GM12878 (cell line): ENCODE results near the gene NR1I3.

Experiments
- CEBPB ChIP-seq, 2 experiments: fragments of 150-350 bp in 1 of 2; IDR thresholded peaks; 2 replicates each; pipeline ENCODE4 v1.6.1; 2012 to 2014; ENCODE audit warnings: low read depth in 2 of 2, low read length in 2 of 2, borderline replicate concordance in 1 of 2, inconsistent platforms in 1 of 2
- ESRRA ChIP-seq: IDR thresholded peaks from 2 replicates; pipeline ENCODE4 v1.6.1; 2012; ENCODE audit warnings: mild to moderate bottlenecking, low read length, improper control_type of control experiment
- EZH2 ChIP-seq: IDR thresholded peaks from 2 replicates; pipeline ENCODE4 v1.6.1; 2012; ENCODE audit warnings: low read depth, mild to moderate bottlenecking, control low read depth, inconsistent platforms, low read length, borderline replicate concordance; ENCODE audit not compliant: control insufficient read depth
- GABPA ChIP-seq: IDR thresholded peaks from 2 replicates; pipeline ENCODE4 v1.6.1; 2014; ENCODE audit warnings: antibody characterized with exemption, low read depth, mild to moderate bottlenecking, inconsistent platforms
- JUND ChIP-seq: IDR thresholded peaks from 2 replicates; pipeline ENCODE4 v1.6.1; 2012; ENCODE audit warnings: low read depth, mild to moderate bottlenecking, low read length, improper control_type of control experiment, moderate library complexity
- POLR2AphosphoS5 ChIP-seq: IDR thresholded peaks from 2 replicates; pipeline ENCODE4 v1.6.1; 2011; ENCODE audit warnings: mild to moderate bottlenecking, low read length, inconsistent platforms
- RFX5 ChIP-seq: IDR thresholded peaks from 2 replicates; pipeline ENCODE4 v1.6.1; 2011; ENCODE audit warnings: low read depth, low read length, improper control_type of control experiment
- TBL1XR1 ChIP-seq: IDR thresholded peaks from 2 replicates; pipeline ENCODE4 v1.6.1; 2012; ENCODE audit warnings: low read depth, low read length, improper control_type of control experiment
- TF ChIP-seq, protein P1 (sequence below), 3 experiments: IDR thresholded peaks in 2 of 3; conservative IDR thresholded peaks in 1 of 3; 2 replicates each; pipeline ENCODE4 v1.5.1; 2011; ENCODE audit warnings: low read depth in 3 of 3, low read length in 3 of 3, mild to moderate bottlenecking in 3 of 3, control low read depth in 2 of 3, moderate library complexity in 2 of 3, inconsistent platforms in 1 of 3, mixed read lengths in 1 of 3; ENCODE audit not compliant: control insufficient read depth in 2 of 3, insufficient read depth in 1 of 3; ENCODE audit errors: extremely low read depth in 1 of 3
- TF ChIP-seq, protein P2 (sequence below): fragments of 450-650 bp; IDR thresholded peaks from 2 replicates; pipeline ENCODE4 v1.6.1; 2017; ENCODE audit warnings: low read depth, mild to moderate bottlenecking, moderate library complexity
- TF ChIP-seq, protein P3 (sequence below): fragments of 150-350 bp; IDR thresholded peaks from 2 replicates; pipeline ENCODE4 v1.6.1; 2014; ENCODE audit warnings: mild to moderate bottlenecking, low read depth, low read length

DNA sequence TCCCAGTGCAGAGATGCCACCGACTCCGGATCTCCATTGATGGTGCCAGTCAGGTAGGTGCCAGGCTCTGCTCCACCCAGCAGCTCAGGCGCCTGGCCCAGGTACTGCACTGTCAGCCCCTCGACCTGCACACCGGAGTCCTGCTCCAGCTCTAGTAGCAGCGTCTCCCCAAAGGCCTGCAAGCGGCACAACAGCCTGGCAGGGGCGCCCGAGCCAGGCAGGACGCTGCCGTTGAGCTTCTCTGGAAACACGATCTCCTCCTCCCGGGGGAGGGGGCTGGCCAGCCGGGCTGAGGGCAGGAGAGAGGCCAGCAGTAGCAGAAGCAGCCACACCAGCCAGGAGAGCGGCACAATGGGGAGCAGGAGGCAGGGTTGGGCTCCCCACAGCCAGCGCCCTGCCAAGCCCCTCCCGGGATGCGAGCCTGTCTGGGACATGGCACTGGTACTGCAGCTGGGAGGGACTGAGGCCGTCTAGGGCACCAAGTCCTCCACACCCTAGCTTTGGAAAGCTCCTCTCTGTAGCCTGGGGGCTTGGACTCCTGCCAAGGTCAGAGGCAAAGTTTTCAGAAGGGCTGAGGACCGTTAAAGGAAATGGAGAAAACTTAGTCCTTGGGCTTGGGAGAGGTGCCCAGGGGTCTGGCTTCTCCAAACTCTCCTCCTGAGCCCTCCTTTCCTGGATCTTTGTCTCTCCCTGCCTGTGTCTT lies 39.7 kb downstream of the NR1I3 start:
- no peak for TF ChIP-seq ESRRA
- TF ChIP-seq CEBPB (IDR thresholded peaks at IDR 0.05; ENCODE audit: borderline replicate concordance in 1 of 2, low read depth in 2 of 2, low read length in 2 of 2) = no peak
- no peak for TF ChIP-seq TBL1XR1
- TF ChIP-seq POLR2AphosphoS5 = no peak
- TF ChIP-seq, protein P1, sequence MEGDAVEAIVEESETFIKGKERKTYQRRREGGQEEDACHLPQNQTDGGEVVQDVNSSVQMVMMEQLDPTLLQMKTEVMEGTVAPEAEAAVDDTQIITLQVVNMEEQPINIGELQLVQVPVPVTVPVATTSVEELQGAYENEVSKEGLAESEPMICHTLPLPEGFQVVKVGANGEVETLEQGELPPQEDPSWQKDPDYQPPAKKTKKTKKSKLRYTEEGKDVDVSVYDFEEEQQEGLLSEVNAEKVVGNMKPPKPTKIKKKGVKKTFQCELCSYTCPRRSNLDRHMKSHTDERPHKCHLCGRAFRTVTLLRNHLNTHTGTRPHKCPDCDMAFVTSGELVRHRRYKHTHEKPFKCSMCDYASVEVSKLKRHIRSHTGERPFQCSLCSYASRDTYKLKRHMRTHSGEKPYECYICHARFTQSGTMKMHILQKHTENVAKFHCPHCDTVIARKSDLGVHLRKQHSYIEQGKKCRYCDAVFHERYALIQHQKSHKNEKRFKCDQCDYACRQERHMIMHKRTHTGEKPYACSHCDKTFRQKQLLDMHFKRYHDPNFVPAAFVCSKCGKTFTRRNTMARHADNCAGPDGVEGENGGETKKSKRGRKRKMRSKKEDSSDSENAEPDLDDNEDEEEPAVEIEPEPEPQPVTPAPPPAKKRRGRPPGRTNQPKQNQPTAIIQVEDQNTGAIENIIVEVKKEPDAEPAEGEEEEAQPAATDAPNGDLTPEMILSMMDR (IDR thresholded peaks at IDR 0.05 in 2 of 3, conservative IDR thresholded peaks at IDR 0.05 in 1 of 3; ENCODE audit: control insufficient read depth in 2 of 3, extremely low read depth in 1 of 3, insufficient read depth in 1 of 3, low read depth in 3 of 3, low read length in 3 of 3) = no peak
- TF ChIP-seq JUND = no peak
- TF ChIP-seq, protein P2, sequence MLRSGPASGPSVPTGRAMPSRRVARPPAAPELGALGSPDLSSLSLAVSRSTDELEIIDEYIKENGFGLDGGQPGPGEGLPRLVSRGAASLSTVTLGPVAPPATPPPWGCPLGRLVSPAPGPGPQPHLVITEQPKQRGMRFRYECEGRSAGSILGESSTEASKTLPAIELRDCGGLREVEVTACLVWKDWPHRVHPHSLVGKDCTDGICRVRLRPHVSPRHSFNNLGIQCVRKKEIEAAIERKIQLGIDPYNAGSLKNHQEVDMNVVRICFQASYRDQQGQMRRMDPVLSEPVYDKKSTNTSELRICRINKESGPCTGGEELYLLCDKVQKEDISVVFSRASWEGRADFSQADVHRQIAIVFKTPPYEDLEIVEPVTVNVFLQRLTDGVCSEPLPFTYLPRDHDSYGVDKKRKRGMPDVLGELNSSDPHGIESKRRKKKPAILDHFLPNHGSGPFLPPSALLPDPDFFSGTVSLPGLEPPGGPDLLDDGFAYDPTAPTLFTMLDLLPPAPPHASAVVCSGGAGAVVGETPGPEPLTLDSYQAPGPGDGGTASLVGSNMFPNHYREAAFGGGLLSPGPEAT = no peak
- no peak for TF ChIP-seq GABPA
- no peak for TF ChIP-seq EZH2
- TF ChIP-seq, protein P3, sequence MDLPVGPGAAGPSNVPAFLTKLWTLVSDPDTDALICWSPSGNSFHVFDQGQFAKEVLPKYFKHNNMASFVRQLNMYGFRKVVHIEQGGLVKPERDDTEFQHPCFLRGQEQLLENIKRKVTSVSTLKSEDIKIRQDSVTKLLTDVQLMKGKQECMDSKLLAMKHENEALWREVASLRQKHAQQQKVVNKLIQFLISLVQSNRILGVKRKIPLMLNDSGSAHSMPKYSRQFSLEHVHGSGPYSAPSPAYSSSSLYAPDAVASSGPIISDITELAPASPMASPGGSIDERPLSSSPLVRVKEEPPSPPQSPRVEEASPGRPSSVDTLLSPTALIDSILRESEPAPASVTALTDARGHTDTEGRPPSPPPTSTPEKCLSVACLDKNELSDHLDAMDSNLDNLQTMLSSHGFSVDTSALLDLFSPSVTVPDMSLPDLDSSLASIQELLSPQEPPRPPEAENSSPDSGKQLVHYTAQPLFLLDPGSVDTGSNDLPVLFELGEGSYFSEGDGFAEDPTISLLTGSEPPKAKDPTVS = no peak
- TF ChIP-seq RFX5 = no peak
